HUES48 (cell line): ENCODE results near the gene ADAMTS6.
"Not testable (repeated sequence)": the region's sequence is repeated elsewhere in the genome, so short reads cannot be mapped to it uniquely, and the experiment has no call there.

Source experiments
- H3K27ac ChIP-seq: one replicate; pipeline ENCODE4 v1.7.0; 2013; ENCODE audit warnings: low read depth, low read length, inconsistent platforms
- H3K27me3 ChIP-seq: 2 replicates; pipeline ENCODE4 v1.6.1; 2013; ENCODE audit warnings: mild to moderate bottlenecking, low read length; ENCODE audit not compliant: control insufficient read depth, insufficient read depth
- H3K36me3 ChIP-seq: 2 replicates; pipeline ENCODE4 v1.6.1; 2013; ENCODE audit warnings: low read length; ENCODE audit not compliant: control insufficient read depth, insufficient read depth
- H3K4me1 ChIP-seq: 2 replicates; pipeline ENCODE4 v1.6.1; 2013; ENCODE audit warnings: mild to moderate bottlenecking, low read length; ENCODE audit not compliant: control insufficient read depth, insufficient read depth
- H3K4me3 ChIP-seq: 2 replicates; pipeline ENCODE4 v1.5.1; 2013; ENCODE audit warnings: mild to moderate bottlenecking, low read depth, low read length
- H3K9ac ChIP-seq: 2 replicates; pipeline ENCODE4 v1.6.1; 2013; ENCODE audit warnings: mild to moderate bottlenecking, low read depth, low read length, moderate library complexity
- H3K9me3 ChIP-seq: 2 replicates; pipeline ENCODE4 v1.6.1; 2013; ENCODE audit warnings: low read length; ENCODE audit not compliant: control insufficient read depth, insufficient read depth

Gene ADAMTS6

DNA sequence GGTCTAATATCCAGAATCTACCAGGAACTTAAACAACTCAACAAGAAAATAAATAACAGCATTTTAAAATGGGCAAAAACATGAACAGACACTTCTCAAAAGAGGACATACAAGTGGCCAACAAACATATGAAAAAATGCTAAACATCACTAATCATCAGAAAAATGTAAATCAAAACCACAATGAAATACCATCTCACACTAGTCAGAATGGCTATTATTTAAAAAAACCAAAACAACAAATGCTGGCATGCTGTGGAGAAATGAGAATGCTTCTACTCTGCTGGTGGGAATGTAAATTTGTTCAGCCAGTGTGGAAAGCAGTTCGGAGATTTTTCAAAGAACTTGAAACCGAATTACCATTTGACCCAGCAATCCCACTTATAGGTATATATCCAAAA is 63.1 kb downstream of the ADAMTS6 start:
- no peak overlapping the region for H3K4me3 ChIP-seq
- H3K9me3 ChIP-seq, result peaks cover 4% of the 10 kb centered on the region
- no peak overlapping the region for H3K9ac ChIP-seq
- H3K4me1 ChIP-seq, result no peaks in the 10 kb centered on the region
- no peaks in the 10 kb centered on the region for H3K27me3 ChIP-seq
- H3K27ac ChIP-seq, result no peak overlapping the region
- no peaks in the 10 kb centered on the region for H3K36me3 ChIP-seq

DNA sequence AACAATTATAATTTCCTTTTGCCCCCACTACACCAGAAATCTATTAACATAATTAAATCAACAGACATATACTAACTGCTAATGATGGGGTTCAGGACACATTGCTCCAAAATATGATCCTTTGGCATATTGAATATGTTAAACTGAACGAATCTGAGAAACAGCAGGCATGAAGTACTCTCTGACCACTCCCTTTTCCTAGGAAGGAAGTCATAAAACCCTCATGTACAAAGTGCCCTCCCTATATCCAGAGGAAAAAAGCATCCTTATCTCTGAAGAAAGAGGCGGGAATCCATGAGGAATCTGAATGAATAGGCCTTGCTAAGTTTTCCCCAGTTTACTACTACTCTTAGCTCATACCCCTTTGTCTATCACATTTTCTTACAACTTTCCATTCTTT is 67.9 kb downstream of the ADAMTS6 start:
- H3K9me3 ChIP-seq, result no peaks in the 10 kb centered on the region

DNA sequence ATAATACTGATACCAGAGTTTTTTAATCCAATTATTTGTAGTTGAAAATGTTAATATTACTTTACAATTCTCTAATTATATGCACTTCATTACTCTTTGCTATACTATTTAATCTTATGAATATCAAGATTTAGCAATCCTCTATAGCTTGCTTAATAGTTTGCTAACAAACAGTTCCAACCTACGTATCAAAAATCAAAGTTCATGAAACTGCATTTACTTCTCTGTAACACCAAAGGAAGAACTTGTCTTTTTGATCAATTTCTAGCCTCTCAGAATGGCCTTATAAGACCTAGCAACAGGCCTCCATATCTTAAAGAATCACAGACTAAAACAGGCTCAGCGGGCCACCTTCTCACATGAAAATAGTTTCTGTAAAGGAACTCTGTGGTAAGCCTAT is 68.9 kb downstream of the ADAMTS6 start:
- H3K9me3 ChIP-seq, result no peaks in the 10 kb centered on the region

More for the DNA sequence above, 67.9 kb downstream of the ADAMTS6 start:
- H3K4me1 ChIP-seq, result no peaks in the 10 kb centered on the region
- H3K9ac ChIP-seq, result no peak overlapping the region
- no peaks in the 10 kb centered on the region for H3K27me3 ChIP-seq
- H3K27ac ChIP-seq, result no peak overlapping the region
- no peaks in the 10 kb centered on the region for H3K36me3 ChIP-seq
- no peak overlapping the region for H3K4me3 ChIP-seq

GRCh38 chr5:65411356-65411755 is 70.4 kb downstream of the ADAMTS6 start:
- Histone ChIP-seq H3K4me1 (no peaks in the 10 kb centered on the region), H3K9ac (no peak overlapping the region), H3K9me3 (no peaks in the 10 kb centered on the region), H3K27me3 (no peaks in the 10 kb centered on the region), H3K36me3 (no peaks in the 10 kb centered on the region), H3K27ac (no peak overlapping the region), H3K4me3 (no peak overlapping the region)

More for the DNA sequence above, 68.9 kb downstream of the ADAMTS6 start:
- H3K4me1 ChIP-seq, result no peaks in the 10 kb centered on the region
- H3K4me3 ChIP-seq, result no peak overlapping the region
- H3K36me3 ChIP-seq, result no peaks in the 10 kb centered on the region
- no peak overlapping the region for H3K9ac ChIP-seq
- no peaks in the 10 kb centered on the region for H3K27me3 ChIP-seq
- H3K27ac ChIP-seq, result no peak overlapping the region

- Histone ChIP-seq H3K36me3 (no peaks in the 10 kb centered on the region), H3K27ac (no peak overlapping the region), H3K9ac (no peak overlapping the region), H3K4me3 (no peak overlapping the region), H3K9me3 (no peaks in the 10 kb centered on the region), H3K27me3 (no peaks in the 10 kb centered on the region), H3K4me1 (no peaks in the 10 kb centered on the region)
Measured at GRCh38 chr5:65395526-65396155, 86.1 kb downstream of the ADAMTS6 start.

DNA sequence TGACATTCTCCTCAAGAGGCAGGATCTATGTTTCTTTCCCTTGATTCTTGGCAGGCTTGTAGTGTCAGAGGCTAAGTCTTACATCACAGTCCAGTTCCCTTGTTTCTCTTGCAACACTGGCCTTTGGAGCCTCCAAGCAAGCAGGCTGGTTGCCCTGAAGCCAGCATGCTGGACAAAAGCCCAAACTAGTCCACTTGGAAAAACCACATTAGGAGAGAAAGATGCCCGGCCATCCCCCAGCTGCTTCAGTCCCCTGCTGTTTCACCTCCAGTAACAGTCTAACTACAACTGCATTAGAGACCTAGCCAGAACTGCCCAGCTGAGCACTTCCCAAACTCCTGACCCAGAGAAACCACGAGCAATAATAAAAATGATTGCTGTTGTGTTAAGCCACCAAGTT is 87.6 kb downstream of the ADAMTS6 start:
- Histone ChIP-seq H3K4me1 (no peaks in the 10 kb centered on the region), H3K27me3 (no peaks in the 10 kb centered on the region), H3K36me3 (no peaks in the 10 kb centered on the region), H3K4me3 (no peak overlapping the region), H3K27ac (no peak overlapping the region), H3K9ac (no peak overlapping the region), H3K9me3 (no peaks in the 10 kb centered on the region)

- H3K4me3 ChIP-seq, result no peak overlapping the region
Measured at GRCh38 chr5:65391591-65391990, 90.1 kb downstream of the ADAMTS6 start.

DNA sequence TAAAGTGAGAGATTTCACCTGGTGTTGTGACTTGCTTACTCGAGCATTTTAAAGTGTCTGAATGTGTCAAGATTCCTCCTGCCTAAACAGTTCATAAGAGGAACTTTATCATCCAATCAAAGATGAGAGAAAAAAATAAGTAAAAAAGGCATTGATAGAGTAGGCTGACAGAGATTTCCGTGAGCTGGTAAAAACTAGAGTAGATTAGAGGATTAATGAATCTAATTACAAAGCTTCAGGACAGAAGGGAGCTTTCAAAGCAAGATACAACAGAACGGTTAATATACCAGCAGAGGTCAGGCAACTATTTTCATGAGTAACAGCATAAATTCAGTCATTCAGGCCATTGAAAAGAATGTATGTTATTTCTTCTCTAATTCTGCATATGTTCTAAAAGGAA is 91.5 kb downstream of the ADAMTS6 start:
- no peaks in the 10 kb centered on the region for H3K36me3 ChIP-seq
- H3K4me1 ChIP-seq, result no peaks in the 10 kb centered on the region
- H3K9ac ChIP-seq, result no peak overlapping the region
- H3K27me3 ChIP-seq, result no peaks in the 10 kb centered on the region
- H3K9me3 ChIP-seq, result no peaks in the 10 kb centered on the region
- no peak overlapping the region for H3K4me3 ChIP-seq
- no peak overlapping the region for H3K27ac ChIP-seq

More at GRCh38 chr5:65391591-65391990, 90.1 kb downstream of the ADAMTS6 start:
- Histone ChIP-seq H3K9ac (no peak overlapping the region), H3K4me1 (no peaks in the 10 kb centered on the region), H3K9me3 (no peaks in the 10 kb centered on the region), H3K27me3 (no peaks in the 10 kb centered on the region), H3K36me3 (no peaks in the 10 kb centered on the region), H3K27ac (no peak overlapping the region)

GRCh38 chr5:65383859-65384258 is 97.9 kb downstream of the ADAMTS6 start:
- no peak overlapping the region for H3K9ac ChIP-seq
- no peaks in the 10 kb centered on the region for H3K27me3 ChIP-seq
- H3K4me1 ChIP-seq, result no peaks in the 10 kb centered on the region
- H3K9me3 ChIP-seq, result no peaks in the 10 kb centered on the region
- H3K27ac ChIP-seq, result no peak overlapping the region
- H3K4me3 ChIP-seq, result no peak overlapping the region
- no peaks in the 10 kb centered on the region for H3K36me3 ChIP-seq

GRCh38 chr5:65382582-65382981 is 99.1 kb downstream of the ADAMTS6 start:
- Histone ChIP-seq H3K36me3 (no peaks in the 10 kb centered on the region), H3K9ac (no peak overlapping the region), H3K4me1 (no peaks in the 10 kb centered on the region), H3K4me3 (no peak overlapping the region), H3K27me3 (no peaks in the 10 kb centered on the region), H3K27ac (no peak overlapping the region), H3K9me3 (no peaks in the 10 kb centered on the region)

DNA sequence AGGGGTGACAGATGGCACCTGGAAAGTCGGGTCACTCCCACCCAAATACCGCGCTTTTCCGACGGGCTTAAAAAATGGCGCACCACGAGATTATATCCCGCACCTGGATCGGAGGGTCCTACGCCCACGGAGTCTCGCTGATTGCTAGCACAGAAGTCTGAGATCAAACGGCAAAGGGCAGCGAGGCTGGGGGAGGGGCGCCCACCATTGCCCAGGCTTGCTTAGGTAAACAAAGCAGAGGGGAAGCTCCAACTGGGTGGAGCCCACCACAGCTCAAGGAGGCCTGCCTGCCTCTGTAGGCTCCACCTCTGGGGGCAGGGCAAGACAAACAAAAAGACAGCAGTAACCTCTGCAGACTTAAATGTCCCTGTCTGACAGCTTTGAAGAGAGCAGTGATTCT is 111.2 kb downstream of the ADAMTS6 start:
- not testable (repeated sequence) for H3K9ac ChIP-seq, H3K27me3 ChIP-seq, H3K4me3 ChIP-seq

More for the DNA sequence above, 111.2 kb downstream of the ADAMTS6 start:
- H3K9me3 ChIP-seq, H3K4me1 ChIP-seq, H3K27ac ChIP-seq, H3K36me3 ChIP-seq: not testable (repeated sequence)
